Natural killer cell (primary cell): ENCODE measurements around the gene BIN1. TPM values are rescaled to one million over a fixed set of nuclear protein-coding genes. Genes with fewer than 3 reads are reported as not detected.

Experiments
- ATAC-seq, 3 donors: fragments of 150-1000 bp in 2 of 3; fragments of 200-7000 bp in 1 of 3; cut with Tn5 transposase; 1 replicate in 1 of 3; 2 replicates in 2 of 3; pipeline ENCODE4 v1.10.0; 2021; ENCODE audit warnings: mild to moderate bottlenecking in 2 of 3, moderate library complexity in 2 of 3
- DNase-seq, 2 donors: peaks; one replicate each; pipeline versions ENCODE4 v3.0.0 to v3.0.0-alpha.2; 2013 to 2021; ENCODE audit warnings: mixed read lengths in 1 of 2
- H3K27ac ChIP-seq: one replicate; pipeline ENCODE4 v1.5.1; 2013; ENCODE audit warnings: mild to moderate bottlenecking, low read length
- H3K27me3 ChIP-seq: one replicate; pipeline ENCODE4 v1.6.1; 2013; ENCODE audit warnings: low read length; ENCODE audit not compliant: control insufficient read depth, insufficient read depth
- H3K36me3 ChIP-seq: one replicate; pipeline ENCODE4 v1.6.1; 2013; ENCODE audit warnings: low read length; ENCODE audit not compliant: control insufficient read depth, insufficient read depth
- H3K4me1 ChIP-seq: one replicate; pipeline ENCODE4 v1.6.1; 2013; ENCODE audit warnings: low read length; ENCODE audit not compliant: control insufficient read depth, insufficient read depth
- H3K4me3 ChIP-seq: one replicate; pipeline ENCODE4 v1.5.1; 2013; ENCODE audit warnings: low read length
- H3K9me3 ChIP-seq: one replicate; pipeline ENCODE4 v1.6.1; 2013; ENCODE audit warnings: low read length; ENCODE audit not compliant: control insufficient read depth, insufficient read depth
- H3K27ac Mint-ChIP-seq, 2 donors: one replicate each; pipeline ENCODE4 v1.8.0; 2022; ENCODE audit warnings: mild to moderate bottlenecking in 2 of 2, mixed read lengths in 2 of 2, moderate library complexity in 1 of 2
- H3K27me3 Mint-ChIP-seq, 2 donors: one replicate each; pipeline ENCODE4 v1.8.0; 2022; ENCODE audit warnings: low read depth in 2 of 2, mixed read lengths in 2 of 2
- H3K36me3 Mint-ChIP-seq: one replicate; pipeline ENCODE4 v1.8.0; 2022; ENCODE audit warnings: mixed read lengths
- H3K4me1 Mint-ChIP-seq, 2 donors: one replicate each; pipeline ENCODE4 v1.8.0; 2022; ENCODE audit warnings: mixed read lengths in 2 of 2
- H3K4me3 Mint-ChIP-seq: one replicate; pipeline ENCODE4 v1.8.0; 2022; ENCODE audit warnings: mild to moderate bottlenecking, moderate library complexity, mixed read lengths
- H3K9me3 Mint-ChIP-seq, 2 donors: one replicate each; pipeline ENCODE4 v1.8.0; 2022; ENCODE audit warnings: mixed read lengths in 2 of 2
- CTCF ChIP-seq: fragments of 200-600 bp; IDR thresholded peaks from one replicate; pipeline ENCODE4 v1.8.0; 2022; ENCODE audit warnings: antibody characterized with exemption
- WGBS: methylation state at CpG from one replicate; pipeline ENCODE4 v1.1.7; 2013; ENCODE audit warnings: missing lambda C conversion rate; ENCODE audit not compliant: insufficient coverage; 5-methylcytosine and 5-hydroxymethylcytosine counted together
- intact Hi-C: fragments of 100-400 bp; cut with micrococcal nuclease; formaldehyde crosslinking; loops from one replicate; pipeline ENCODE4 v1.14.2; 2022
- total RNA-seq, 4 donors: library from RNA; stranded (reverse); fragments of 120-200 nt in 1 of 4; gene quantifications; one replicate each; pipeline versions ENCODE4 v1.2.3 to v1.2.4, GENCODE V29; 2013 to 2022

The BIN1 gene
- total RNA-seq, 3 donors from 2014 or later (not counting 1 experiment from before 2014, with no cell fraction given), result 73.5 to 131 (median 107) TPM

- Histone ChIP-seq H3K27ac (no peak overlapping the region), H3K4me1 (peaks cover 40% of the 10 kb centered on the region), H3K4me3 (no peak overlapping the region), H3K27me3 (no peaks in the 10 kb centered on the region), H3K9me3 (peaks cover 4% of the 10 kb centered on the region), H3K36me3 (peaks cover 19% of the 10 kb centered on the region)
- ATAC-seq (no peak), DNase-seq (peak in 1 of 2 donors; percentile 13)
- no peak overlapping the region for H3K27ac Mint-ChIP-seq
- H3K4me3 Mint-ChIP-seq, result no peak overlapping the region
- H3K27me3 Mint-ChIP-seq, result no peaks in the 10 kb centered on the region
- no peak for TF ChIP-seq CTCF
- no peaks in the 10 kb centered on the region for H3K9me3 Mint-ChIP-seq
- intact Hi-C loops, result no loop called here
- H3K4me1 Mint-ChIP-seq, result peaks cover 14 to 31% of the 10 kb centered on the region in 2 donors
- no peaks in the 10 kb centered on the region for H3K36me3 Mint-ChIP-seq
- 96% methylated on average over 6 of the region's 6 CpGs for WGBS
Observed at GRCh38 chr2:127048618-127048935, 58.4 kb downstream of the BIN1 start.

GRCh38 chr2:127047716-127048617 lies 59.0 kb downstream of the BIN1 start:
- Mint-ChIP-seq H3K4me1 (peaks cover 11 to 29% of the 10 kb centered on the region in 2 donors), H3K27ac (no peak overlapping the region), H3K9me3 (no peaks in the 10 kb centered on the region), H3K4me3 (no peak overlapping the region), H3K27me3 (no peaks in the 10 kb centered on the region), H3K36me3 (no peaks in the 10 kb centered on the region)
- H3K4me3 ChIP-seq, result no peak overlapping the region
- peaks cover 17% of the 10 kb centered on the region for H3K36me3 ChIP-seq
- DNase-seq (no peak), ATAC-seq (no peak)
- H3K4me1 ChIP-seq, result peaks cover 35% of the 10 kb centered on the region
- no peak overlapping the region for H3K27ac ChIP-seq
- WGBS, result 95% methylated on average over 38 of the region's 38 CpGs
- H3K27me3 ChIP-seq, result no peaks in the 10 kb centered on the region
- intact Hi-C loops, result no loop called here
- H3K9me3 ChIP-seq, result peaks cover 4% of the 10 kb centered on the region
- TF ChIP-seq CTCF, result no peak

- no peaks in the 10 kb centered on the region for H3K9me3 Mint-ChIP-seq
- Histone ChIP-seq H3K36me3 (peaks cover 17% of the 10 kb centered on the region), H3K27me3 (no peaks in the 10 kb centered on the region), H3K4me1 (peaks cover 25% of the 10 kb centered on the region), H3K4me3 (no peak overlapping the region), H3K27ac (no peak overlapping the region), H3K9me3 (peaks cover 4% of the 10 kb centered on the region)
- 98% methylated on average over 8 of the region's 8 CpGs for whole genome bisulfite sequencing
- ATAC-seq (no peak), DNase-seq (no peak)
- H3K27me3 Mint-ChIP-seq, result no peaks in the 10 kb centered on the region
- H3K4me1 Mint-ChIP-seq, result peaks cover 6 to 23% of the 10 kb centered on the region in 2 donors
- intact Hi-C loops, result no loop called here
- no peak overlapping the region for H3K4me3 Mint-ChIP-seq
- H3K36me3 Mint-ChIP-seq, result no peaks in the 10 kb centered on the region
- H3K27ac Mint-ChIP-seq, result peak overlapping the region in 1 of 2 donors; percentile 48
- no peak for TF ChIP-seq CTCF
Observed at GRCh38 chr2:127047054-127047453, 59.9 kb downstream of the BIN1 start.
